COLO829 (cell line): ENCODE measurements around the gene KRTAP5-8.
"Not testable (repeated sequence)": the region's sequence is repeated elsewhere in the genome, so short reads cannot be mapped to it uniquely, and the experiment has no call there.

ENCODE experiments used
- DNase-seq: peaks from one replicate; pipeline ENCODE4 v3.0.0; 2012; ENCODE audit warnings: low spot score

KRTAP5-8 gene

GRCh38 chr11:71574418-71574817 lies 36.6 kb downstream of the KRTAP5-8 start:
- no peak for DNase-seq

DNA sequence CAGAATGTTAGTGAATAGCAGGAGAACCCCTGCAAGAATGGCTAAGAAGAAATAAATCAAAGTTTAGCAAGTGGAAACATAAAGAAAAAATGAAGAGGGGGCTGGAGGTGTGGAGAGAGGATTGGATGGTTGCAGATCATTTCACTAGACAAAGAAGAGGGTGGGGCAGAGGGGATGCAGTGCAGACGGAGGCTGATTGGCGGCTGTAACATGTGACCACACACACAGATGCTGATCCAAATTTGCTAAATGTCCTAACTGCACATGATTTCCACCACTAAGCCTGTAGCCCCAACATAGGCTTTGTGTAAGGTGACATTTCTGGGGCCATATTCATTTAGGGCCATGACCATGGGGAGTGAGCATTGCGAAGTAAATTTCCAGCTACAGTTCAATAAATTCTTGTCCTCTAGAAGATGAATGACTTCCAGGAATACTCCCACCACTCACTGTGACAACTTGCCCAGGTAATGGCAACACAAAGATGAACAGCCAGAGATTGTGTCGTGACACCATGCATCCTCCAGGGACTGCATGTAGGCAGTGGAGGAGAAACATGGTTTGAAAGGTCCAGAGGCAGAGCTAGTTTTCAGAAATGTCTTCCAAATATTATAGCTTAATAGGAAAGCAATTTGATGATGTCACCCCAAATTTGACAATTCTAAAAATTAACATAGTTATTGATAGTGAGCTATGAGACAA lies 38.0 kb downstream of the KRTAP5-8 start:
- no peak for DNase-seq

DNA sequence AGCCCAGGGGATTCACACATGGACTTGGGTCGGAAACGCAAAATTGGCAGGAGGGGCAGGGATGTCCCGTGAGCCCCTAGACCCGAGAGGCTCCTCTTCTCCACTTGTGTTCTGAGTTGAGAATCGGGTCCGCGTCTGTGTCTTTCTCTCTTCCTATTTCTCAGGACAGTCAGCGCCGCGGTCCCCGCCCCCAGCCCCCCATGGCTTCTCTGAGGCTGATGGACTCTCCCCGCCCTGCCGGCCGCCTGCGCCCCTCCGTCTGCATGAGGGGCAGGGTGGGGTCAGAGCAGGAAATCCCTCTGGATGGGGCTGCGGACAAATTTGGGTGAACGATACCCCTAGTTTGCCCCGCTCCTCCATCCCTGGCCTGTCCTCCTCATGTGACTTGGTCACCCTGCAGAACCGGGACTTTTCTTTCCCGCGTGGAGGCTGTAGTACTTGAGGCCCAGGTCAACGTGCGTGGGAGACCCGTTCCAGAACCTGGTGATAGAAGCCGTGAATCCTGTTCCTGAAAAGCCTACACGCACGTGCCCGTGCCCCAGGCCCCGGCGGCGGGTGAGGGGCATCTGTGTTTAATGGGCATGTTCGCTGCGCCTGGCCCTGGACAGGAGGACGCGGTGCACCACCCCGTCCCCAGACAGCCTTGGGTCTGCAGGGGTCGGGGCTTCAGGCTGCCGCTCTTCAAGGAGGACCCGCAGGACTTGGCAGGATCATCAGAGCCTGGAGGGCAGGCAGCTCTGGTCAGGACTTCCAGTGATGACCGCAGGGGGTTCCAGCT lies 39.1 kb downstream of the KRTAP5-8 start:
- DNase-seq: not testable (repeated sequence)

- DNase-seq: no peak
Observed at GRCh38 chr11:71577469-71578004, 39.7 kb downstream of the KRTAP5-8 start.

DNA sequence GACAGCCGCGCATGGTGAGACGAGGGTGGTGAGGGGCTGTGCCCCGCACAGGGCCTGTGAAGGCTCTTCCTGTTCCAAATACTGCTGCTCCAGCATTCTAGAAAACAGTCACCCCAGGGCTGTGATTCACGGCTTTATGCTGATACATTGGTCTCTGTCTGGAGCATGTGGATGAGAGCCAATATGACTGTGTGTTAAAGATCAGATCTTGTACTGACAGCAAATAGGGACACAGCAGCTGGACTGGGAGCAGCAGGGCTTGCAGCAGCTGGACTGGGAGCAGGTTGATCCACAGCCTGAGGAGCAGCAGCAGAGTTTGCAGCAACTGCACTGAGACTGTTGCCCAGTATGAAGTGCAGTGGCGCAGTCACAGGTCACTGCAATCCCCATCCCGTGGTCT lies 41.7 kb downstream of the KRTAP5-8 start:
- not testable (repeated sequence) for DNase-seq

DNA sequence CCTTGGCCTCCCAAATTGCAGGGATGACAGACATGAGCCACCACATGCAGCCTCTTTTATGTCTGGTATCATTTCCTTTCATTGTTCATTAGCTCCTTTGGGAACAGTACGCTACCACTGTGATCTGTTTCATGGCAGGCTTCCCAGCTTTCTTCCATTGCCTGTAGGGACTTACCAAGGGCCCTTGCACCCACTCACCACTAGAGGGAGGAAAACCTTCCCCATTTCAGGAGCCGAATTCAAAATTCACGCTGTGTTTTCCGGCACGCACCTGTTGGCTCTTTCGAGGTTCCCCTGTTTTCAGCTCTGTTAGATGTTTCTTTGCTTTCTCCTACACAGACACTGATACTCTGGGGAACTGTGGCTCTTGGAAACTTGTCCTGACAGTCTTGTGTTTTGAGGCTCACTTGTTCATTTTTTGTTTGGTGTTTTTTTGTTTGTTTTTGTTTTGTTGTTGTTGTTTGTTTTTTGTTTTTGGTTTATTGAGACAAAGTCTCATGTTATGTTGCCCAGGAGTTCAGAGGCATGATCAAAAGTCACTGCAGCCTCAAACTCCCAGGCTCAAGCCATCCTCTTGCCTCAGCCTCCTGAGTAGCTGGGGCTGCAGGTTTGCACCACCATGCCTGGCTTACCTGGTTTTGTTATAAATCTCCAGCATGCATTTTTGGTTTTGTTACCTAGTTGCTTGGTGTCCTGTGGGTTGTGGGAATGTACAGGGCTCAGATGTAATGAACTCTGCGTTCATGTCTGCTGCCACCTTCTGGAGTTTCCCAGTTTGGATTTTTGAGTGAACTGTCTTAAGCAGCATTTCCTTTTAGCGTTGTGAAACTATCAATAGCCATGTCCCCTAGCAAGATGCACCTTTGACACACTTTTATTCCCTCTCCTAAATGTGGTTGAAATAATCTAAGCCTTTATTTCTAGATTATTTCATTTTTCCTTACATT lies 42.5 kb downstream of the KRTAP5-8 start:
- peak; percentile 61 for DNase-seq

- no peak for DNase-seq
Observed at GRCh38 chr11:71581826-71582225, 44.0 kb downstream of the KRTAP5-8 start.

GRCh38 chr11:71582309-71582895 lies 44.6 kb downstream of the KRTAP5-8 start, which contains the start of gene KRTAP5-11:
TSS of gene KRTAP5-11 (minus strand) at chr11:71582875. CDS start at chr11:71582837, 38 bp downstream.
- DNase-seq: no peak

DNA sequence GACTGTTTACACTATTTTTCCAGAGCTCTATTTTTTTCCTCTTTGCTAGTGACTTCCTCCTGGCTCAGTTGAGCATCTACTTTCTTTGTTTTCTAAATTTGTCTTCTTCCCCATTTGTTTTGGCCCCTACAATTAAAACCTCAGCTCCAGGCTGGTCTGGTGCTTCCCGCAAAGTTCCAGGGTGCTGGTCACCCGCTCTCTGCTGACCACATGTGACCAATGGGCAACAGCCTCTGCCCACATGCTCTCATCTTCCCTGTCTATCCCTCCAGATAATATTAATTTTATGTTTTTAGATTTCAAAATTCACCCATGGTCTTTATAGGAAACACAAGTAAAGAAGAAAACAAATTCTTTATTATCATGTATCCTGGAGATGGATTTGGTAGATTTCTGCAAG lies 45.1 kb downstream of the KRTAP5-8 start:
- not testable (repeated sequence) for DNase-seq

DNA sequence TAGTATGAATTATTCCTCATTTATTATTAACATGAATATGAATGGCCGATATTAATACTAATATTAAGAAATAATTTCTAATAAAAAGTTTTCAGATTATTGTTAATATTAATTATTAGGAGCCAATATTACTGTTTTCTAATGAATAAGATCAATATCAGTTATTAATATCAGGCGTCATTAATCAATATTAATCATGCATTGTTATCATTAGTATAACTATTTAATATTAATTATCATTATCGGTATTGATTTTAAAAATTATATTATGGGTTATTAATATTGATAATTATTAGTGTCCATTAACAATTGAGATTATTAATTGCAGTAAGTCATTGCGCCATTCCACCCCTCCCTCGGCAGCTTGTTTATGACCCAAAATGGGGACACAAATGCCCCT lies 47.8 kb downstream of the KRTAP5-8 start:
- DNase-seq: not testable (repeated sequence)

DNA sequence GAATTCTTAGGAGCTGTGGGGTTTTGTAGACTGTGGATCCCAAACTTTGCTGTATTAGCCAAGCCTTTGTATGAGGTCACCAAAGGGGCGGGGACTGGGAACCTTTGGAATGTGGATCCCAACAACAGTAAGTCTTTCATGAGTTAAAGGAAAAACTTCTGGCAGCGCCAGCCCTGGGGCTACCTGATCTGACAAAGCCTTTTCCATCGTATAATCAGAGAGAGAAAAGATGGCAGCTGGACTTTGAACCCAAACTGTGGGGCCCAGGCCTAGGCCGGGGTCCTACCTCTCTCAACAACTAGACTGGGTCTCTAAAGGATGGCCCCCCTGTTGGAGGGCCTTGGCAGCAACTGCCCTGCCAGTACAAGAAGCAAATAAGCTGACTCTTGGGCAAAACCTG lies 50.5 kb downstream of the KRTAP5-8 start:
- DNase-seq: peak; percentile 10
